GM06990 (cell line): ENCODE data around the gene PROSER3.

Experiments
- DNase-seq: peaks from one replicate; pipeline ENCODE4 v3.0.0-alpha.2; 2011; ENCODE audit not compliant: insufficient read length; ENCODE audit errors: extremely low read depth
- H3K27me3 ChIP-seq: replicated peaks from 2 replicates; pipeline ENCODE4 v1.6.0; 2011; ENCODE audit warnings: low read length; ENCODE audit not compliant: control insufficient read depth, insufficient read depth
- H3K36me3 ChIP-seq: 2 replicates; pipeline ENCODE4 v1.5.1; 2011; ENCODE audit warnings: low read length; ENCODE audit not compliant: control insufficient read depth, insufficient read depth
- H3K4me3 ChIP-seq: replicated peaks from 2 replicates; pipeline ENCODE4 v1.5.1; 2011; ENCODE audit warnings: low read depth, mild to moderate bottlenecking, control low read depth, low read length
- TF ChIP-seq, protein P1 (sequence below): IDR thresholded peaks from 2 replicates; pipeline ENCODE4 v1.5.1; 2011; ENCODE audit warnings: low read length, control low read depth, mild to moderate bottlenecking, inconsistent platforms; ENCODE audit not compliant: insufficient read depth, poor library complexity, severe bottlenecking

PROSER3 gene

DNA sequence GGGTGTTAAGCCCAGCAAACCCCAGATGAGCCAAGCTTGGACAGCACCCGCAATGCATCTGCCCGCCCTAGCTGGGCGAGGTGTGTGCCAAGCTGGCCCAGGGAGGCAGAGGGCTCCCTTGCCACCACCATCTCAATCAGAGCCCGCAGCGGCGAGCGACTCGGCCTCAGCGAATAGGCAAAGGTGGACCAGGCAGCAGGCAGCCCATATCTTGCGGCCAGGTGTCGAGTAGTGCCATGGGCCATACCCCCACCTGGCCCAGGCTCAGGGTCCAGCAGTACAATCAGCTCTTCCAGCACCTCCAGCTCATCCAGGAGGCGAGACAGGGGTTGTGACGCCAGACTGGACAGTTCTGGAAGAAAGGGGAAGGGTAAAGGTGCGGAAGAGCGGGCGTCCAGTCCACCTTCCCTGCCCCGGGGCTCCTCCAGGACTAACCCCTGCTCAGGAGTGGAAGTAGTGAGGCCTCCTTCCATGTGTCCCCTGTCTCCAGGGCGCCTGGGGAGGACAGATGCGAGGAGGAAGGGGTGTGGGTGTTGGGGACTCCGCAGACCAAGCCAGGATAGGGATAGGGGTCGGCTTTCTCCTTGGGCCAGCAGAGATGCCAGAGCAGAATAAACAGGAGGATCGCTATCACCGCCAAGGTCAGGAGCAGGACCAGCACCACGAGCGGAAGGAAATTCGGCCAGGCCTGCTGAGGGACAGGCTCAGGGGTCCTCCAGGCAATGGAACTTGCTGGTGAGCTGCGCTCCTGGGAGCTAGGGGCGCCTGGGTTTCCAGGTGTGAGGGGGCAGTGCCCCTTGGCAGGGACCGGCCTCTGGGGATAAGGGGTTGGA lies 18.5 kb upstream of the PROSER3 start:
- TF ChIP-seq, protein P1, sequence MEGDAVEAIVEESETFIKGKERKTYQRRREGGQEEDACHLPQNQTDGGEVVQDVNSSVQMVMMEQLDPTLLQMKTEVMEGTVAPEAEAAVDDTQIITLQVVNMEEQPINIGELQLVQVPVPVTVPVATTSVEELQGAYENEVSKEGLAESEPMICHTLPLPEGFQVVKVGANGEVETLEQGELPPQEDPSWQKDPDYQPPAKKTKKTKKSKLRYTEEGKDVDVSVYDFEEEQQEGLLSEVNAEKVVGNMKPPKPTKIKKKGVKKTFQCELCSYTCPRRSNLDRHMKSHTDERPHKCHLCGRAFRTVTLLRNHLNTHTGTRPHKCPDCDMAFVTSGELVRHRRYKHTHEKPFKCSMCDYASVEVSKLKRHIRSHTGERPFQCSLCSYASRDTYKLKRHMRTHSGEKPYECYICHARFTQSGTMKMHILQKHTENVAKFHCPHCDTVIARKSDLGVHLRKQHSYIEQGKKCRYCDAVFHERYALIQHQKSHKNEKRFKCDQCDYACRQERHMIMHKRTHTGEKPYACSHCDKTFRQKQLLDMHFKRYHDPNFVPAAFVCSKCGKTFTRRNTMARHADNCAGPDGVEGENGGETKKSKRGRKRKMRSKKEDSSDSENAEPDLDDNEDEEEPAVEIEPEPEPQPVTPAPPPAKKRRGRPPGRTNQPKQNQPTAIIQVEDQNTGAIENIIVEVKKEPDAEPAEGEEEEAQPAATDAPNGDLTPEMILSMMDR: no peak
- no peak for DNase-seq
- Histone ChIP-seq H3K4me3 (peak overlapping the region; percentile 74; the same call in 1 of the 2 replicates), H3K36me3 (peaks cover 26% of the 10 kb centered on the region), H3K27me3 (no peaks in the 10 kb centered on the region)

DNA sequence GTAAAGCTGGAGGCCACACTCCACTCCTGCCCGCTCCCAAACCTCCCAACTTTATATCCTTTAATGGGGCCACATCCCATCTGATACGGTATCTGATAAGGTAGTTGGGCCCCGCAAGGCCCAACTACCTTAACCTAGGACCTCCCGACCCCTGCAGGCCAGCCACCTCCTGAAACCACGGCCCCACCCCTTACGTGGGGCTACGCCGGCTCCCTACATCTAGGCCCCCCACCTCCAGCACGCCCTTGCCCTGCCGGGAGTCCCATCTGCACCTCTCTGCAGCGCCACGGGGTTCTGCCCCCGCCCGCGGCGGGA lies 17.9 kb upstream of the PROSER3 start:
- Histone ChIP-seq H3K36me3 (peaks cover 22% of the 10 kb centered on the region), H3K4me3 (peak overlapping the region; percentile 74), H3K27me3 (no peaks in the 10 kb centered on the region)
- TF ChIP-seq, protein P1: no peak
- no peak for DNase-seq

DNA sequence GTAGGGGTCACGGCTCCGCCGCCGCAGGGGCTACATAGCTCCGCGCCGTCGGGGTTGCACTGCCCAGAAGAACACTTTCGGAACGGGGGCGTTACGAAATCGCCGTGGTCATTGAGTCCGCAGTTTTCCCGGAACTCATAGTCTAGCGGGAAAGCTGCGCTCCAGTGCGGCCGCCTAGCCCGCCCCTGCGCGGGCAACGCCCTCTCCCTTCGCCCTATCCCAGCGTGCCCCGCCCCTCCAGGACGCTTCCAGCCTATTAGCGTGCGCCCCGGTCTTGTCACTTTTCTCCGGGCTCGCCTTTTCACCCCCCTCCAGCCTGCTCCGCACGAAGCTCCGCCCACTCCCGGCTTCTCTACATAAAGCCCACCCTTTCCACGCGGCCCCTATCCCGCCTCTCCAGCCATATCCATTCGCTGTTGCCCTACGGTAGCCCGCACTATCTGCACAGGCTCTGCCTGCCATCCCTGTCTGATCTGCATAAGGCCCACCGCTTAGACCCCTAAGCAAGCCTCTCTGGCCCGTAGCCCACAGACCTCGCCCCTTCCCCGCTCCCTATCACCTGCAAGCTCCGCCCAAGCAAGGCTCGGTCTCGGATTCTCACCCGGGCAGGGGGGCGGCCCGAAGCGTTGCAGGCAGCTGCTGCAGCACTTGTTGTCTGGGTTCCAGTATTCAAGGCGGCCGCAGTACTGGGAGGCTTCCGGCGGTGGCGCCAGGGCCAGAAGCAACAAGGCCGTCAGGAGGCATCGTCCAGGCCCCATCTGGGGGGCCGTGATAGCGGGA lies 17.4 kb upstream of the PROSER3 start:
- Histone ChIP-seq H3K27me3 (no peaks in the 10 kb centered on the region), H3K36me3 (peaks cover 17% of the 10 kb centered on the region), H3K4me3 (peak overlapping the region; percentile 74)
- TF ChIP-seq, protein P1: peak; percentile 40
- peak; percentile 94 for DNase-seq

DNA sequence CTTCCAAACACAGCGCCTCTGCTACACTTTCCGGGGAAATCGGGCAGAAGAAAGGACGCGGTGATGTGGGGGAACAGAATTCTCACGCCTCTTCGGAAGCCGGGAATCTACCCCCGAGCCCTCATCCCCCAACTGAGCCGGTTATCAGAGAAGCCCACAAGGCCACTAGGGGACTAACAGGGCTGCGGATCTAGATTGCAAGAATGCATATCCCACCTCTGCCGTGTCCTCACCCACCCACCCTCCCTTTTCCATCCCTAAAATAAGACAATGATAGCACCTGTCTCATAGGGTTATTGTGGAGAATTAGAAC lies 16.8 kb upstream of the PROSER3 start:
- Histone ChIP-seq H3K36me3 (peaks cover 17% of the 10 kb centered on the region), H3K4me3 (peak overlapping the region; percentile 74), H3K27me3 (no peaks in the 10 kb centered on the region)
- DNase-seq: no peak
- TF ChIP-seq, protein P1: peak; percentile 26

DNA sequence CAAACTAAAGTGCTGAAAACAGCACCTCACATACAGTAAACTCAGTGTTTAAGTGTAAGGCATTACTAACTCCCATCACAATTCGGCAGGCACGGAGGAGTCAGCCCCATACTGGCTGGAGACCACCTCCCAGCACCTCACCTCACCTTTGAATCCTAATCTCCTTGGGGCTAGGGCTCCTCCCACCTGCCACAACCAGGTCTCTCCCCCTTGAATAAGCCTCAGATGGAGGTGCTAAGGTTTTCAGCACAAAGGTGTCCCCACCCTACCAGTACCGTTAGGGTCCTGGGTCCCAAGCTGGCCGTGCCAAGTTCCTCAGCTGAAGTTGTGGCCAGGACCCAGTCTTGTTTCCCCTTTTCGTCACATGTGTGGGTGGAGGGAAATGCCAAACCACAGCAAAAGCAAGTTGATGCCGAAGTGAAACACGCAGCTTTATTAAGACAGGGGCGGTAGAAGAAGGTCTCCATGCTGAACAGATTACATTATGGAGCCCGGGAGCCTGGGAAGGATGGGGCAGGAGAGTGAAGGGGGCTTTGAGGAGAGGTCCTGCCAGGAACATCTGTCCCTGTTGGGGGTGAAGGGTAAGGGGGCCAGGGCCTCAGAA lies 15.8 kb upstream of the PROSER3 start, which contains the start of gene IGFLR1:
IGFLR1 (minus strand) TSS at position 332 of the 604 bp plus-strand sequence. CDS start 1,272 bp downstream, outside the sequence.
- Histone ChIP-seq H3K4me3 (peak within 1 kb of the TSS; percentile 74), H3K27me3 (no peaks in the 10 kb centered on the region), H3K36me3 (peaks cover 10% of the 10 kb centered on the region)
- DNase-seq: peak; percentile 75
- TF ChIP-seq, protein P1: no peak
